ENCODE measurements around the gene AUTS2. TPM values are rescaled to one million over a fixed set of nuclear protein-coding genes. Genes with fewer than 3 reads are reported as not detected.

AUTS2 gene
- total and polyA plus RNA-seq, 4 donors = 4.9 to 24.4 (median 7.0) TPM

GRCh38 chr7:70577078-70577477, 978.8 kb downstream of the AUTS2 start:
- Histone ChIP-seq H3K36me3 (ENCODE audit: control insufficient read depth in 4 of 4, insufficient read depth in 3 of 4, low read depth in 1 of 4, low read length in 3 of 4) (no peaks in the 10 kb centered on the region), H3K4me1 (ENCODE audit: control insufficient read depth in 4 of 4, insufficient read depth in 4 of 4, low read length in 3 of 4) (peaks cover 10 to 45% (median 42%) of the 10 kb centered on the region in 4 donors), H3K27me3 (ENCODE audit: control insufficient read depth in 4 of 4, insufficient read depth in 4 of 4, low read length in 3 of 4) (no peaks in the 10 kb centered on the region), H3K4me3 (ENCODE audit: low read depth in 1 of 3, low read length in 3 of 3) (no peak overlapping the region), H3K9ac (ENCODE audit: low read depth in 1 of 2, low read length in 2 of 2) (no peak overlapping the region), H3K27ac (ENCODE audit: low read depth in 1 of 2, low read length in 2 of 2) (no peak overlapping the region), H3K9me3 (ENCODE audit: control insufficient read depth in 4 of 4, low read length in 3 of 4) (no peaks in the 10 kb centered on the region)
- no peak for DNase-seq (ENCODE audit: low spot score)
- WGBS = 44% methylated on average over 2 of the region's 2 CpGs
- TF ChIP-seq FOXA2 (IDR thresholded peaks at IDR 0.05) (no peak), YY1 (IDR thresholded peaks at IDR 0.05) (no peak), SP1 (IDR thresholded peaks at IDR 0.05) (no peak), HNF4A (conservative IDR thresholded peaks at IDR 0.05) (no peak), EGR1 (IDR thresholded peaks at IDR 0.05; ENCODE audit: low read depth in 2 of 2) (no peak), ATF3 (IDR thresholded peaks at IDR 0.05) (no peak), MAX (IDR thresholded peaks at IDR 0.05) (no peak), FOXA1 (IDR thresholded peaks at IDR 0.05) (no peak), NR2F2 (IDR thresholded peaks at IDR 0.05) (no peak), RAD21 (IDR thresholded peaks at IDR 0.05) (no peak), TAF1 (conservative IDR thresholded peaks at IDR 0.05) (no peak), HNF4G (IDR thresholded peaks at IDR 0.05) (no peak)

GRCh38 chr7:70578131-70578530, 979.9 kb downstream of the AUTS2 start:
- no peak for DNase-seq (ENCODE audit: low spot score)
- no peak overlapping the region for H3K9ac ChIP-seq (ENCODE audit: low read depth in 1 of 2, low read length in 2 of 2)
- H3K4me1 ChIP-seq (ENCODE audit: control insufficient read depth in 4 of 4, insufficient read depth in 4 of 4, low read length in 3 of 4) = peaks cover 10 to 40% (median 35%) of the 10 kb centered on the region in 4 donors
- TF ChIP-seq EGR1 (IDR thresholded peaks at IDR 0.05; ENCODE audit: low read depth in 2 of 2) = no peak
- no peak for TF ChIP-seq HNF4A (conservative IDR thresholded peaks at IDR 0.05)
- TF ChIP-seq HNF4G (IDR thresholded peaks at IDR 0.05) = no peak
- TF ChIP-seq REST (IDR thresholded peaks at IDR 0.05) = no peak
- TF ChIP-seq MAX (IDR thresholded peaks at IDR 0.05) = no peak
- no peak overlapping the region for H3K27ac ChIP-seq (ENCODE audit: low read depth in 1 of 2, low read length in 2 of 2)
- no peaks in the 10 kb centered on the region for H3K36me3 ChIP-seq (ENCODE audit: control insufficient read depth in 4 of 4, insufficient read depth in 3 of 4, low read depth in 1 of 4, low read length in 3 of 4)
- no peak overlapping the region for H3K4me3 ChIP-seq (ENCODE audit: low read depth in 1 of 3, low read length in 3 of 3)
- 95% methylated on average over 3 of the region's 3 CpGs for WGBS
- H3K27me3 ChIP-seq (ENCODE audit: control insufficient read depth in 4 of 4, insufficient read depth in 4 of 4, low read length in 3 of 4) = no peaks in the 10 kb centered on the region
- no peaks in the 10 kb centered on the region for H3K9me3 ChIP-seq (ENCODE audit: control insufficient read depth in 4 of 4, low read length in 3 of 4)

- 85% methylated on average over 6 of the region's 6 CpGs for WGBS
- Histone ChIP-seq H3K9me3 (ENCODE audit: control insufficient read depth in 4 of 4, low read length in 3 of 4) (no peaks in the 10 kb centered on the region), H3K36me3 (ENCODE audit: control insufficient read depth in 4 of 4, insufficient read depth in 3 of 4, low read depth in 1 of 4, low read length in 3 of 4) (no peaks in the 10 kb centered on the region), H3K27me3 (ENCODE audit: control insufficient read depth in 4 of 4, insufficient read depth in 4 of 4, low read length in 3 of 4) (no peaks in the 10 kb centered on the region), H3K27ac (ENCODE audit: low read depth in 1 of 2, low read length in 2 of 2) (no peak overlapping the region), H3K4me1 (ENCODE audit: control insufficient read depth in 4 of 4, insufficient read depth in 4 of 4, low read length in 3 of 4) (peaks cover 3 to 38% (median 33%) of the 10 kb centered on the region in 4 donors), H3K4me3 (ENCODE audit: low read depth in 1 of 3, low read length in 3 of 3) (no peak overlapping the region), H3K9ac (ENCODE audit: low read depth in 1 of 2, low read length in 2 of 2) (no peak overlapping the region)
- no peak for TF ChIP-seq FOXA2 (IDR thresholded peaks at IDR 0.05)
- TF ChIP-seq CTCF (IDR thresholded peaks at IDR 0.05; ENCODE audit: low read depth, low read length, missing input control) = no peak
- TF ChIP-seq RXRA (IDR thresholded peaks at IDR 0.05) = no peak
- no peak for TF ChIP-seq TAF1 (conservative IDR thresholded peaks at IDR 0.05)
- no peak for TF ChIP-seq EGR1 (IDR thresholded peaks at IDR 0.05; ENCODE audit: low read depth in 2 of 2)
- no peak for TF ChIP-seq RAD21 (IDR thresholded peaks at IDR 0.05)
- no peak for TF ChIP-seq JUND (IDR thresholded peaks at IDR 0.05)
- TF ChIP-seq ZBTB33 (IDR thresholded peaks at IDR 0.05) = no peak
- DNase-seq (ENCODE audit: low spot score) = no peak
Measured at GRCh38 chr7:70579397-70580097, 981.3 kb downstream of the AUTS2 start.
